ENCODE data around the gene GRB14.

Gene GRB14

DNA sequence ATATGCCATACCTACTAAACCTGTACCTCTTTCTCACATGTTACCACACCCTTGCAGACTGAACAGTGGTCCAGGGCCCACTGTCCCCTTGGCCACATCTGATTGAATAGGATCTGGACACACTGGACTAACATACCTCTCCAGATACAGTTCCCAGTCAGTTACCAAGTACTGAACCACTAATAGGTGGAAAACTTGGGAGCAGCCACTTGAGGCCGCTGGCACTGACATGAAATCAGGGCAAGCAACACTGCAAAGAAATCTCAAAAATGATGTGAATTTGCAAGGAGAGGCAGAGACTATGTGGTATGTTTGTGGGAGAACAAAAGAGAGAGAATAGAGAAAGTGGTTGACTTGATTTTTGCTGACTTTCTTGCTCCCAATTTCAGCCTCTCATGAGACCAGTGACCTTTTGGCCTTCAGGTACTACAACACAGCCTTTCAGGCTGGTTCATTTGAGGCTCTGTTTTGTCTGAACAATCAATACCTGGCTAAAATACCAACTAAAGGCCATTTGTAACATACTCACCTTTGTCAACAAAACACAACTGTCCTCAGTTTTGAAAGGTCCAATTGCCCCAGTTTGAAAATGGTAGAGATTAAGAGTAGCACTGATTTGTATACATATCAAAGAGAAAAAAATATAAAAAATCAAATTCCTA lies 7.8 kb downstream of the GRB14 start:
- DNase-seq: no peak

DNA sequence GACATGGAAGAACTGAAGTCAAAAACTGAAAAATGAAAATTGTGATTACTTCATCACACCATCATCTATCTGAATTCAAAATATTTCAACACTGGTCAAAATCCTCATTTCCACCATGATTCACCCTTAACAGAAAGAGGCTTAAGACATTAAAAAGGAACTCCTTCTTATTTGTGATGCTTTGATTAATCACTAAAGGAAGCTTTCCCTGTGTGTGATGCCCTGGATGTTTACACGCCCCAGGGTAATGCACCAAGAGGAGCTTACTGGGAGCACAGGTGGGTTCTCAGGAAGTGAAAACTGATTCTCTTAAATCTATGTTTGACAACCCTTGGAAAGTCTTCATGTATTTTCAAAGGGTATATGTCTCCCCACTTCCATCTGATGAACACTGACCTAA lies 11.5 kb downstream of the GRB14 start:
- no peak for DNase-seq

DNA sequence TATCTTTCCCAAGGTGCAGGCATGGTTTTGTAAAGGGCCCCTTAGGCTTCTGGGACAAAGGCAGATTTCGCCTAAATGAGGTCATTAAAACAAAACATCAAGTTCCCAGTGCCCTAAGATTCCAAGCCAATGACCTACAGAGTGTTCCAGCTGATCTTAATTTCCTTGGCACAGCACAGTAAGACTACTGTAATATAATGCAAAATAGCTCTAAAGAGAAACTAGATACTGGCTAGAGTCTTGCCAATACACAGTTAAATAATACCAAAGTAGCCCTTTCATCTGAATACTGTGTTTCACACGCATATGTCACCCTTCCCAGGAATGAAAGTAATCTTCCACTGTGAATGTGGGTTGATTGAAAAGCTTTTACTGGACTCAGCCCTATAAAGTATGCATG lies 14.7 kb downstream of the GRB14 start:
- DNase-seq: no peak

DNA sequence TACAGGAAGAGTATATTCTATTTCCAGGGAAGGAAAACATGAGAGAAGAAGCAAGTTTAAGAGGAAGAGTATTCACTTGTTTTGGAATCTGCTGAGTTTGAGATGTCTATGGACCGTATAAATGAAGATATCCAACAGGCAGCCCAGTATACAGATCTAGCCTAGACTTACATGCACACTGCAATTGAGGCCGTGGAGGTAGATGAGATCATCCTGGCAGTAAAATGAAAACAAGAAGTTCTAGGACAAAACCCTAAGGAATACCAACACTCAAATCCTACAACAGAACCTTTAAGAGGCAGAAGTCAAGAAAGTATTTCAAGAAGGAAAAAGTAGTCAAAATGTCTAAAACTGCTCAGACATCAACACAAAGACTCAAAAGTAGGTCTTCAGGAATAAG lies 16.0 kb downstream of the GRB14 start:
- DNase-seq: no peak

DNA sequence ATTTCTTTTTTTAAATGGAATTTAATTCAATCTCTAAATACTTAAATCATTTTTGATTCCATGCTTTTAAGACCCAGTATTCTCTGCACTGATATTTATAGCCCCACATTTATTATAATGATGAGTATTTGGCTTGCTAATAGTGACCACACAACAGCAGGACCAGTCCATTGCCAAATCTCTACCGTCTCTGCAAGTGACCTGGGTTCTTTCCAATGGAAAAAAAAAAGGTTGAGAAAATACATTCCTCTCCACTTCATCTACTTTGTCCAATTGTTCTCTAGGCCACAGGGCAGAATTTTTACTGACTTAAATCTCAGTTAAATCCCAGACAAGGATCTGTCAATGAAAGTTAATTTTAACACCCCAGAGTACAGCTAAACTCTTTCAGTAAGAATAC lies 20.5 kb downstream of the GRB14 start:
- no peak for DNase-seq

DNA sequence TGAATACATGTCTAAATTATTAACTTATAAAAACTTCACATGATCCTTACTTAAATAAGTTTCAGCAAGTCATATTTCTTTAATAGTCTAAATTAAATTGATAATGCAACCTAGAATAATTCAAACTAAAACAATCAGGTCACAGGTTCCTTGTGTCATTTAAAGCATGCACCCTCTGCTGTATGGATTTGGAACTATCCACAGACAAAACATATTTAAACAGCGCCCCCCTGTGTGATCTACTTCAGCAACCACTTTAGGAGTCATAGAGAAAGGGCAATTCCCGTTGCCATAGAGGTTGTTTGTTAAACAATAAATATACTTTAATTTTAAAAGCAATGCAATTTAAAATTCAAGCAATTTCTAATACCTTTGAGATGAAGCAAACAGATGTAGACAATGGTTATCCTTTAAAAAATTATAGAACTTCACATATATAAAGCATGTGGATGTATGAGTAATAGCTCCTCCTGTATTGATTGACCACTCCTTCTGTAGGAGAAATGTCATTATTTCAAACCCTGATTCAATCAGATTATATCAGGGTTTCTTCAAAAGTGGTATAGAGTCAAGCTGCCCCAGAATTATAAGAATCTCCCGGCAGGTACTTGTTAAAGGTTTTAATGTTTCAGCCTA lies 21.2 kb downstream of the GRB14 start:
- no peak for DNase-seq

DNA sequence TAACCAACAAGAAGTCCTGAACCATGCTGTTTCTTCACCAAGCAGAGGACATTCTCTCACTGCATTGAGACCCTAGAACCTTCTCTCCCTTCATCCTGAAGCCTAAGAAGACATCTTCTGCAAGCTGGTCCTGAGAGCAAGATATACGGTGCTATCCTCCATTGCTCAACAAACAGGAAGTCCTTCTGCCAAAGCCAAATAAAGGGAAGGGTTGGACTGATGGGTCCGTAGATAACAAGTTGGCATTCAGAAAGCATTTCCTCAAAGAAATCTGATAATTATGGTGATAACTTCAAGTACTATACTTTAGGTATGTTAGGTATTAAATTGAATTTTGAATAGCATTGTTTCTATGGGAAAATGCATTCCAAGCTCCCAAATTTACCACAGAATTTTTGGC lies 23.3 kb downstream of the GRB14 start:
- no peak for DNase-seq

DNA sequence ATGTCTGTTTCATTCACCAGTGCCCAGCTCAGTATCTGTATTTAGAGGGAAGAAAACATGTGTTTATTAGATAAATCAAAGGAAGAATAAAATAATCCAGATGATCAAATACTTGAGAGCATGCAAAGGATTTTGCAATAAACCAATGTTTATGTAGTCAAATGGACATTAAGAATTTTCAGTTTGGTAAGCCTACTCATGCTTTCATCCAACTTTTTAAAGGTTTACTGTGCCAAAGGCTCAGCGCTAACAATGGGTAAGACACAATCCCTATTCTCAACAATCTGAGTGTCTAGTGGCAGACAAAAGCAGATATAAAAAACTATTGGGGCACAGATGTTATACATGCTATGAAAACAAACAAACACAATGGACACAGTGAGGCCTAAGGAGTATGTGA lies 26.3 kb downstream of the GRB14 start:
- no peak for DNase-seq

DNA sequence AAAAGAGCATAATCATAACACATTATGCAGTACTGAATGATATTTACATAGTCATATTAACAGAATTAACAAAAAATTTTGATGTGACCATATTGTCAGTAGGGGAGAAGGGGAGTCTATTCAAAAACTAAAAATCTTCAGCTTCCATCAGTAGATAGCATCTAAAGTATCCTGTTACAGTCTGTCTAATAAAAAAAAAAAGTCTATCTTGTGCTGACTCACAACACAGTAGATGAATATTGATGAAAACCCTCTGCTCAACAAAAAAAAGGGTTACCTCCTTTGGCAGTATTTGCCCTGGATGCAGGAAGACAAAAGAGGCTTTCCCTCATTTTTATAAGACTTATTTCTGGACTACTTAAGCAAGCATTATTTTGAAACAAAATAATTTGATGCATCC lies 27.3 kb downstream of the GRB14 start:
- no peak for DNase-seq

DNA sequence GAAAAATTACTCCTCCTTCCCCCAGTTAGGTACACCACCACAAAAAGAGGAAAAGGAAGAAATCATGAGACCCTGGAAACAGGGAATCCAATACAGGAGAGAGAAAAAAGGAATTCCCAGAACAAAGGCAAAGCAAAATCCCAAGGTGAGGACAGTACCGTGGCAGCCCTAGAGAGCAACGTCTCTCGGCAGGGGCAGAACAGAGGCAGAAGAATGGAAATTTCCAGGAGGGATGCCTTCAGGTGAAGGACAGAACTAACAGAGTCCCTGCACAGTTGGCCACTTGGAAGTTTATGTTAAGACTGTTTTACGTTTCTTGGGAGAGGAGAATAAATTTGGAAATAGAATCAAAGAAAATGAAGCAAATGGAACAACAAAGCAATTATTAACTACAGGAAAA lies 27.7 kb downstream of the GRB14 start:
- DNase-seq: no peak

DNA sequence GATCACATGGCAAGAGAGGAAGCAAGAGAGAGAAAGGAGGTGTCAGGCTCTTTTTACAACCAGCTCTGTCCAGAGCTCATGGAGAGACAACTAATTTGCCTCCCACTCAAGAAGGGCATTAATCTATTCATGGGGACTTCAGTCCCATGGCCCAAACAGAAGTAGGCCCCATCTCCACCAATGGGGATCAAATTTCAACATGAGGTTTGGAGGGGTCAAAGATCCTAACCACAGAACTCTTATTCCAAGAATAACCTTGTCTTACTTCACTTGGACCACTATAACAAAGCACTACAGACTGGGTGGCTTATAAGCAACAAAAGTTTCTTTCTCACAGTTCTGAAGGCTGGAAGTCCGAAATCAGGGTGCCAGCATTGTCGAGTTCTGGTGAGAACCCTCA lies 31.8 kb downstream of the GRB14 start:
- no peak for DNase-seq

DNA sequence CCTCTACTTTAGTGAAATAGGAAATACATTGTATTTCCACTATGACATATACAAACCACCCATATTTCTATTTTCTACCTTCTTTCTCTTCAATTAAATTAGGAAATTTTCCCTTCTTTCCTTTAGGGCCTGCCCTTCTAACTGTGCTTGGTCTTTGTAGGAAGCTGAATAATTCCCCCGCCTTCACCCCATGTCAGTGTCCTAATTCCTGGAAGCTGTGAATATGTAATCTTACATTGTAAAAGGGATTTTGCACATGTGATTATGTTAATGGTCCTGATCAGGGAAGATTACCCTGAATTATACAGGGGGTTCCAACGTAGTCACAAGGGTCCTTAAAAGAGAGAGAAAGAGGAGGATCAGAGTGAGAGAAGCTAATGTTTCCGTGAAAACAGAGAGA lies 40.2 kb downstream of the GRB14 start:
- no peak for DNase-seq

DNA sequence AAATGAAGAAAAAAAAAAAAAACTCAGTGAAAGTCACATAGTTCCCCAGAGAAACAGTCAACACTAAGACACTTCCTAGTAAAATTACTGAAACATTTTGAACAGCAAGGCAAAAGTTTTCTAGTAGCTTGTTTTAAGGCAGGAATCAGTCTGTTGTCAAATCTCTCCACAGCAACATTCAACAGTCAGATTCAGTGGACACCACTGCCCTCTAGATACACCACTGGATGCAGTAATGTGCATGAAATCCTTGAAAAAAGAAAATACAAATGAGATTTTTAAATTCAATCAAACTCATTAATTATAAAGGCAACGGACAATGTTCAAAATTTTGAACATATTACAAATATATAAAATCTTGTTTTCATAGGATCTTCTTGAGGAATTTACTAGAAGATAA lies 46.4 kb downstream of the GRB14 start:
- DNase-seq: no peak

DNA sequence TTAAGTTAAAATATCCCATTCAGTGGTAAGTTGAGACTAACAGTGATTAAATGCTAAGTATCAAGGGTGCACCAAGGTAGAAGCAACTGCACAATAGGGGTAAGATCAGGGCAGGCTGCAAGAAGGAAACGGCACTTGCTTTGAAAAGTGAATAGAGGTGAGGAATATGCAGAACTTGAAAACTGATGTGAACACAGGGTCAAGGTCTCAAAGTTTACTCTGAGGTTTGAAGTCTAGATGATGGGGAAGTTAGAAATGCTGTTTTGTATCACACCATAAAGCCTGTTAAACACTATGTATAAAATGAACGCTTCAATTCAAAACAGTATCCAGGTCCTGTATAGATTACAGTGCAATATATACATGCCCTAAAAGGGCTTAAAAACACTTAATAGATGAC lies 50.8 kb downstream of the GRB14 start:
- no peak for DNase-seq

DNA sequence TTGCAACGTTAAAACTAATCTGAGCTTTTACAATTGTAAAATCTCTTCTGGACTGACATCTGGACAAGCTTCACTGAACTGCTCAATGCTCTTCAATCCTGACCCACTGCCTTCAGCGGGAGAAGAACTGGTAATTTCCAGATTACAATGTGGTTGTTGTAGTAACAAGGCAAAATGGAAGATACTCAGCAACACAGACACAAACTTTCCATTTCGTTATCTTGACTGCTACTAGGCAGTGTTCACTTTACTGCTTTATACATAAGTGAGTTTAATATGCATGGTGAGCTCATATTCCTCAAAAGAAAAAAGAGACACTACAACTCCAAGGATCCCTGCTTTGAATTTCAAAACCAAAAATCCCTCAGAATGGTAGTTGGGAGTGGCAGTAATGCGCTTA lies 51.9 kb downstream of the GRB14 start:
- no peak for DNase-seq

DNA sequence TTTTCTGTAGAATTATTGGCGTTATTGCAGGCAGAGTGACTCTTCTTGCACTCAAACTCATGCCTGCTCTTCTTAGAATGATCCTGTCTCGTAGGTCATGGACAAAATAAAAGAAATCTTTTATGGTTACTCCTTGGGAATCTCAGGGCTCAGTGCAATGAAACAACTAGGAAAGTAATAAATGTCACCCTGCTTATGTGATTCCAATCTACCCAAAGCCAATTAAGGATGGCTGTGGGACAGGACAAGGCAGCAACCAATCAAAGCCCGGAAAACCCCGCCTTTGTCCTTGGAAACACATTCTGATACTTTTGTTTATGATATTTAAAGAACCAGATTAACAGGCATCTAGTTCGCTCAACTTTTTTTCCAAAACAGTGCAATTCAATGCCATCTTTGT lies 53.0 kb downstream of the GRB14 start:
- no peak for DNase-seq

DNA sequence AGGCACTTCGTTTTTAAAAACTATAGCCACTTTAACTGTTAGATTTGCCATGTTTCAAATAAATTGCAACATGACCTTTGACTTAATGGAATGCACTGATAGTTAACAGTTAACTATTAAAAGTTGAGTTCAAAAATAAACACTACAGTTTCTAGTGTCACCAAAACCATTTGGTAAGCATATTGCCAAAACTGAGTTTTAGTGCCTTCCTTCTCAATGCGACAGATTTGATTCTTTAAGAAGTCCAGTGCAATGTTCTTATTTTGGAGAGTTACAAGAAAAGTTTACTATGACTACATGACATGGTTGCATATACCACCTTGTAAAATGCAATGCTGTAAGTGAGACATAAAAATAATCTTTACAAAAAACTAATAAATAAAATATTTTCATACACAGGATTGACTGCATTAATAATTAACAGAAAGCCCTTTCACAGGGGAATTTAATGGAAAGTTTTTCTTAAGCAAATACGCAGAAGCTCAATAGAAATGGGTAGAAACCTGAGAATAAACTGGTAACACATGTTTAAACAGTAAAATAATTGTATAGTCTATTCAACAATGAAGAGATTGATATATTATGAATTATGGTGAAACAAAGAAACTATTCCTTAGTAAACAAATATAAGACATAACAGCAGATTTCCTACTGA lies 53.8 kb downstream of the GRB14 start:
- no peak for DNase-seq

DNA sequence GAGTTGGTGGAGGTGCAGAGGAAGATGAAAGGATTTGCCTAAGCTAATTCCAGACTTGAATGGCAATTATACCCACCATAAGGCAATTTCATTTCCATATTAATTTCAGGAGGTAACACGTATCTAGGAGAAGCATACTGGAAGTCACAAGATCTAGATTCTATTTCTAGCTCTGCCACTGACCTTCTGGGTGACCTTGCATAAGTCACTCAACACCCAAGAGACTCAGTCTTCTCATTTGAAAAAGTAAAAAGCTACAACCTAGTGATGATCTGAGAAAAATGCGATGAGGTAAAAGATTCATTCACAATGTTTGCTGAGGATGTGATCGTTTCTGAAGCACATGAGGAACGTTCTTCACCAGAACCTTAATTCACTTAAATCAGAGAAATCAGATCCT lies 55.9 kb downstream of the GRB14 start:
- DNase-seq: no peak

DNA sequence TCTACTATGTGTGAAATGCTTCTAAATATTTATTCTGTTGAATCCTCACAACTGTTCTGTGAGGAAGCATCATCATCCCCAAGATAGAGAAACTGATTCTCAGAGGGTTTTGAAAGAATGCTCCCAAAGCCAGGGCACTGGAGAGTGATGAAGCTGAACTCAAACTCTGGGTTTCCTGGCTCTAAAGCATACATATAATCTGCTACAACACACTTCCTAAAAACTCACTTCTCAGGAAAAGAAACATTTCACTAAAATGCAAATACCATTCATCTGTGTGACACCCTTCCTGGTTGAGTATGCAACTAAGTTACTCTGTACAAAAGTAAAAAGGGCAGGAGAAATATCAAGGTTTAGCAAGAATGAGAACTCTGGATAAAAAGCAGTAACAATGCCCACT lies 58.6 kb downstream of the GRB14 start:
- DNase-seq: no peak

DNA sequence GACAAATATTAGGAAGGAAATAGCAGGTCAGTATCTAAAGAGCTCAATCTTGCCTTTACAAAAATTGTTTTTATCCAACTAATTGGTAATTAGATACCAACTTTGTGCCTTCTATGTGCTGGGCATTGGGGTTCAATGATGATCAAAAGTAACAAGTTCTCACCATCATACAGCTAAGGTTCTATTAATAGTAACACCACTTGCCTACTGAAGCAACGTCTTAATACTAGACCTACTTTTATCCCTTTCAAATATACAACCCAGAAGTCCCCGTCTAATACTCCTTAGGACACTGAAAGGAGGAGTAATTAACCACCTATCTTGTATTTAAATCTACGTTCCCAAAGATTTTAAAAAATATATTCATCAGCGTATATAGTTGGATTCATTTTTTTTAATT lies 59.3 kb downstream of the GRB14 start:
- no peak for DNase-seq

DNA sequence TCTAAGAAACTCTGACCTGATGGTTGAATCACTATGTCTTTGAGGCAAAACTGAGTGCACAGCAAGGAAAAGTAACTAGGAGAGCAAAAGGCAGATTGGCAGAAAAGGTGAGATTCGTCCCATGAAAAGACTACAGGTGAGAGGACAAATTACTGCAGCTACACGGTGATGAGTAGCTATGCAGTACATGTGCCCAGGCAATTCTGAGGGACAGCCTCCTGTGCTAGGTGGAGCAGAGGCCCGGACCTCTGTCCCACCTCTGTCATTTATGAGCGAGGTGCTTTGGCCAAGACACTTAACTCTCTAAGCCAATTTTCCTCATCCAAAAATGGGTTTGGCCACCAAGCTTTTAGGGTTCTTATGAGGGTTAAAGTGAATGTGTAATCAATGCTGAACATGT lies 59.9 kb downstream of the GRB14 start:
- no peak for DNase-seq

DNA sequence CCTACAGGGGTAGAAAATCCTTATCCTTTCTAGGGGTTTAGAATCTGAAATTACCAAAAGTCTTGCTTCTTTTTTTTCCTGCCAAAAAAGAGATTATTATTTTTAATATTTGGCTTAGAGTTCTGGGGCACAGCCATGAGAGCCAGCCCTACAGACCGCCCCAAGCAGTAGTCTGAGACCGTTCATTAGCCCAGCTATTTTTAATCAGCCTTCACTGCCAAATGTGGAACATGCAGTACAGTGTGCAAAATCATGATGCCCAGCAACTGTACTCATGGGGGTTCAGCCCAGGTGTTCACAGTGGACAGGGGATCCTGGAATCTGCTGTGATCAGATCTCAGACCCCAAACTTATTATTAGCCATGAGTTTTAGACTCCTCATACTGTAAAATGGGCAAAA lies 60.4 kb downstream of the GRB14 start:
- no peak for DNase-seq

DNA sequence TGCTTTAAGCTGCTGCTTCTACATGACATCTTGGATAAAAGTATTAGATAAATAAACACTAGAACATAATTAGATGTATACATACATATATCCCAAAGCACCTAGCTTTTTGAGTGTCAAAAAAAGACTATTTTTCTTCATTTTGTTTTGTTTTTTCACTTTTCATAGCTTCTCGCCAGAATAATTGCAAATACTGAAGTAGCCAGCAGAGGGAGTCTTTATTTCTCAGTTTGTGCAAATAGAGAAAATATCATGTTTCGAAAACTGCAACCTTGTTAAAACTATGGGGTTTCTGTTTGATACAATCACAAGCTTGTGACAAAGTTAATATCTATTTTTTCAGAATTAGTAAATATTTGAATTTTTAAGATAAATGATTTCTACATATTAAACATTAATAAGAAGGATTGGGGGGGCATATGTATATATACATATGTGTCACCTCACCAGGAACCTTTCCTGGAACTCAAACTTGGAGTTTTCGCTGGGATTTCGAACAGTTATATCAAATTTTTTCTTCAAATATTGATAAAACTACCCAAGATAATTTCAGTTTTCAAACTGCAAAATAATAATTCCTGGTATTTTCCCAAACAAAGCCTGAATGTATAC lies 61.0 kb downstream of the GRB14 start:
- DNase-seq: no peak

DNA sequence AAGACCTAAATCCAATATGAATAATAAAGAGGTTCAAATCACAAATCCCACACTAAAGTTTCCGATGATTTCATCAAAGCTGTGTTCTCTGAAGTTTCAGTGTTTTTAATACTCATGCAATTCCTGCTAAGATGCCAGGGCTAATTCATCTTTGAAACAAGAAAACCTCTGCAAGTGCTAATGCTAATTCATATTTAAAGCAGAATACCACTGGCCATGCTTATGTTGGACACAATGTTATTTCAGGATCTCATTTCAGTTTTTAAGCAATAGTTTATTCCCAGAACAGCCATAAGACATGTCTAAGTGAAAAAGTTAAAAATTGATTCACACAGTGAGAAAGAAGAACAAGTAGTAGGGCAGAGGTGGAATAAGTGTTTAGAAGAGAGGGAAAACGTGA lies 62.8 kb downstream of the GRB14 start:
- DNase-seq: no peak
